Measurements from ENCODE around the gene SBNO2. TPM values are rescaled to one million over a fixed set of nuclear protein-coding genes. Genes with fewer than 3 reads are reported as not detected.

Gene SBNO2
- total RNA-seq, 2 experiments from 2014 or later: 26.6 to 43.3 TPM

DNA sequence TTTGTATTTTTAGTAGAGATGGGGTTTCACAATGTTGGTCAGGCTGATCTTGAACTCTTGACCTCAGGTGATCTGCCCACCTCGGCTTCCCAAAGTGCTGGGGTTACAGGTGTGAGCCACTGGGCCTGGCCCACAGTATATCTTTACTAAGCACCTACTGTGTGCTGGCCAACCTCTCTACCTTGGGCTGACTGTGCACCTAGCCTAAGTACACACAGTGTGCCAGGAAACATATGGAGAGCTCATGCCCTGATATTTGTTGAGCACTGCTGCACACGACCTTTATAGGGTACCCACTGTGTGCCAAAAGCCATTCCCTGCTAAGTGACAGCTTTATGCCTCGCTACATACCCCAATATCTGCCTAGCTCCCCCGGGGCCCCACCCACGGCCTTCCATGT lies 113.4 kb downstream of the SBNO2 start:
- intact Hi-C loops (cut with micrococcal nuclease; ENCODE audit: unreplicated experiment): no loop called here
- no peaks in the 10 kb centered on the region for H4K20me1 ChIP-seq (ENCODE audit: insufficient read depth, low read length)
- H3K4me1 ChIP-seq (ENCODE audit: insufficient read depth, low read length, poor library complexity, severe bottlenecking): peaks cover 45% of the 10 kb centered on the region
- no peaks in the 10 kb centered on the region for H3K79me2 ChIP-seq (ENCODE audit: insufficient read depth, low read depth, low read length)
- no peak for DNase-seq (ENCODE audit: low spot score)
- H3K27ac ChIP-seq (ENCODE audit: low read depth, low read length, poor library complexity, severe bottlenecking): no peak overlapping the region
- H3K4me2 ChIP-seq (ENCODE audit: low read length): no peak overlapping the region
- H3K36me3 ChIP-seq (ENCODE audit: insufficient read depth, low read length): peaks cover 7% of the 10 kb centered on the region; the same call in 1 of the 2 replicates
- no peak overlapping the region for H2AFZ ChIP-seq (ENCODE audit: low read length)
- TF ChIP-seq CTCF (conservative IDR thresholded peaks at IDR 0.05; ENCODE audit: low read length) (no peak), EZH2phosphoT487 (IDR thresholded peaks at IDR 0.05; ENCODE audit: borderline replicate concordance, low read depth, low read length) (no peak)
- H3K9me3 ChIP-seq (ENCODE audit: low read length): no peaks in the 10 kb centered on the region
- ChIA-PET POLR2A (interaction anchor here (0.6 kb wide), 2 partner anchors 13 to 52 kb away, joined by 3 to 6 read pairs; no protein-coding TSS in a partner anchor), CTCF (ENCODE audit: unreplicated experiment) (no interaction called here)
- no TSS peak for BruUV-seq (replicated peaks)
- no peaks in the 10 kb centered on the region for H3K9me2 ChIP-seq (ENCODE audit: insufficient read depth, low read length)
- no peak overlapping the region for H3K4me3 ChIP-seq (ENCODE audit: low read depth, low read length, poor library complexity, severe bottlenecking)

GRCh38 chr19:1058112-1058511 lies 116.0 kb downstream of the SBNO2 start:
- Histone ChIP-seq H3K4me1 (ENCODE audit: insufficient read depth, low read length, poor library complexity, severe bottlenecking) (peaks cover 21% of the 10 kb centered on the region), H3K36me3 (ENCODE audit: insufficient read depth, low read length) (peaks cover 18% of the 10 kb centered on the region; the same call in 1 of the 2 replicates), H4K20me1 (ENCODE audit: insufficient read depth, low read length) (no peaks in the 10 kb centered on the region), H3K9me3 (ENCODE audit: low read length) (no peaks in the 10 kb centered on the region), H2AFZ (ENCODE audit: low read length) (no peak overlapping the region), H3K4me3 (ENCODE audit: low read depth, low read length, poor library complexity, severe bottlenecking) (no peak overlapping the region), H3K79me2 (ENCODE audit: insufficient read depth, low read depth, low read length) (no peaks in the 10 kb centered on the region), H3K4me2 (ENCODE audit: low read length) (peak overlapping the region; percentile 31), H3K27ac (ENCODE audit: low read depth, low read length, poor library complexity, severe bottlenecking) (peak overlapping the region; percentile 41), H3K9me2 (ENCODE audit: insufficient read depth, low read length) (no peaks in the 10 kb centered on the region)
- TF ChIP-seq EZH2phosphoT487 (IDR thresholded peaks at IDR 0.05; ENCODE audit: borderline replicate concordance, low read depth, low read length) (no peak), CTCF (conservative IDR thresholded peaks at IDR 0.05; ENCODE audit: low read length) (no peak)
- intact Hi-C loops (cut with micrococcal nuclease; ENCODE audit: unreplicated experiment): loop anchor here (5.0 kb wide), 1 partner anchor 134 kb away; no protein-coding TSS in a partner anchor
- POLR2A ChIA-PET: interaction anchor here (0.6 to 1.2 kb wide), 2 partner anchors 18 to 187 kb away, joined by 3 read pairs; no protein-coding TSS in a partner anchor
- BruUV-seq (replicated peaks): no TSS peak
- DNase-seq (ENCODE audit: low spot score): peak; percentile 57
- CTCF ChIA-PET (ENCODE audit: unreplicated experiment): no interaction called here

Other genes starting within 250 kb of the SBNO2 start
- gene ARID3A, start 248.2 kb downstream of the SBNO2 start, total RNA-seq (2014; rRNA removed; shearing (Covaris generic)): 7.9 and 9.9 TPM in 2 replicates
- gene ARID3A, start 248.2 kb downstream of the SBNO2 start, total RNA-seq (2022): 21.6 and 23.5 TPM in 2 replicates
- gene WDR18, start 189.9 kb downstream of the SBNO2 start, total RNA-seq (2014; rRNA removed; shearing (Covaris generic)): 61.6 and 74.7 TPM in 2 replicates
- 38.4 and 51.4 TPM in 2 replicates for gene WDR18, start 189.9 kb downstream of the SBNO2 start, total RNA-seq (2022)
- 0.05 TPM in 1 of 2 replicates, not detected in the other for gene GRIN3B, start 173.8 kb downstream of the SBNO2 start, total RNA-seq (2014; rRNA removed; shearing (Covaris generic))
- gene GRIN3B, start 173.8 kb downstream of the SBNO2 start, total RNA-seq (2022): not detected in 2 replicates
- gene TMEM259, start 153.1 kb downstream of the SBNO2 start, total RNA-seq (2014; rRNA removed; shearing (Covaris generic)): 131 and 169 TPM in 2 replicates
- gene TMEM259, start 153.1 kb downstream of the SBNO2 start, total RNA-seq (2022): 195 and 204 TPM in 2 replicates
- not detected in 2 replicates for gene RNU6-2, start 152.7 kb downstream of the SBNO2 start, total RNA-seq (2014; rRNA removed; shearing (Covaris generic))
- gene RNU6-2, start 152.7 kb downstream of the SBNO2 start, total RNA-seq (2022): not detected in 2 replicates
- 51.5 and 73.7 TPM in 2 replicates for gene CNN2, start 147.7 kb downstream of the SBNO2 start, total RNA-seq (2014; rRNA removed; shearing (Covaris generic))
- gene CNN2, start 147.7 kb downstream of the SBNO2 start, total RNA-seq (2022): 126 and 127 TPM in 2 replicates
- 22.5 and 43.3 TPM in 2 replicates for gene ABCA7, start 134.2 kb downstream of the SBNO2 start, total RNA-seq (2014; rRNA removed; shearing (Covaris generic))
- gene ABCA7, start 134.2 kb downstream of the SBNO2 start, total RNA-seq (2022): 66.6 and 74.4 TPM in 2 replicates
- gene ARHGAP45, start 107.1 kb downstream of the SBNO2 start, total RNA-seq (2014; rRNA removed; shearing (Covaris generic)): 132 and 135 TPM in 2 replicates
- gene ARHGAP45, start 107.1 kb downstream of the SBNO2 start, total RNA-seq (2022): 138 and 143 TPM in 2 replicates
- gene POLR2E, start 78.9 kb downstream of the SBNO2 start, total RNA-seq (2014; rRNA removed; shearing (Covaris generic)): 153 and 165 TPM in 2 replicates
- 160 and 193 TPM in 2 replicates for gene POLR2E, start 78.9 kb downstream of the SBNO2 start, total RNA-seq (2022)
- gene GPX4, start 70.3 kb downstream of the SBNO2 start, total RNA-seq (2014; rRNA removed; shearing (Covaris generic)): 184 and 203 TPM in 2 replicates
- gene GPX4, start 70.3 kb downstream of the SBNO2 start, total RNA-seq (2022): 148 and 156 TPM in 2 replicates
- gene STK11, start 31.5 kb upstream of the SBNO2 start, total RNA-seq (2014; rRNA removed; shearing (Covaris generic)): 68.7 and 78.4 TPM in 2 replicates
- gene STK11, start 31.5 kb upstream of the SBNO2 start, total RNA-seq (2022): 76.5 and 82.2 TPM in 2 replicates
- 0.09 and 0.33 TPM in 2 replicates for gene CBARP, start 63.7 kb upstream of the SBNO2 start, total RNA-seq (2014; rRNA removed; shearing (Covaris generic))
- 0.13 and 0.18 TPM in 2 replicates for gene CBARP, start 63.7 kb upstream of the SBNO2 start, total RNA-seq (2022)
- 51.8 and 82.1 TPM in 2 replicates for gene ATP5F1D, start 67.5 kb upstream of the SBNO2 start, total RNA-seq (2014; rRNA removed; shearing (Covaris generic))
- 207 and 266 TPM in 2 replicates for gene ATP5F1D, start 67.5 kb upstream of the SBNO2 start, total RNA-seq (2022)
- gene MIDN, start 74.3 kb upstream of the SBNO2 start, total RNA-seq (2014; rRNA removed; shearing (Covaris generic)): 11.7 and 20.3 TPM in 2 replicates
- gene MIDN, start 74.3 kb upstream of the SBNO2 start, total RNA-seq (2022): 70.9 and 75.8 TPM in 2 replicates
- 278 and 287 TPM in 2 replicates for gene CIRBP, start 95.1 kb upstream of the SBNO2 start, total RNA-seq (2014; rRNA removed; shearing (Covaris generic))
- gene CIRBP, start 95.1 kb upstream of the SBNO2 start, total RNA-seq (2022): 309 and 321 TPM in 2 replicates
- 52.6 and 53.2 TPM in 2 replicates for gene FAM174C, start 101.3 kb upstream of the SBNO2 start, total RNA-seq (2014; rRNA removed; shearing (Covaris generic))
- gene FAM174C, start 101.3 kb upstream of the SBNO2 start, total RNA-seq (2022): 79.8 and 81.5 TPM in 2 replicates
- gene EFNA2, start 111.6 kb upstream of the SBNO2 start, total RNA-seq (2014; rRNA removed; shearing (Covaris generic)): not detected in 2 replicates
- gene EFNA2, start 111.6 kb upstream of the SBNO2 start, total RNA-seq (2022): not detected in 2 replicates
- 125 and 132 TPM in 2 replicates for gene NDUFS7, start 209.6 kb upstream of the SBNO2 start, total RNA-seq (2014; rRNA removed; shearing (Covaris generic))
- 147 and 148 TPM in 2 replicates for gene NDUFS7, start 209.6 kb upstream of the SBNO2 start, total RNA-seq (2022)
- 9.7 and 14.4 TPM in 2 replicates for gene GAMT, start 227.3 kb upstream of the SBNO2 start, total RNA-seq (2014; rRNA removed; shearing (Covaris generic))
- gene GAMT, start 227.3 kb upstream of the SBNO2 start, total RNA-seq (2022): 17.6 and 27.5 TPM in 2 replicates
- gene DAZAP1, start 233.3 kb upstream of the SBNO2 start, total RNA-seq (2014; rRNA removed; shearing (Covaris generic)): 170 and 210 TPM in 2 replicates
- 373 and 383 TPM in 2 replicates for gene DAZAP1, start 233.3 kb upstream of the SBNO2 start, total RNA-seq (2022)